ENCODE results near the gene GLI3. TPM values are rescaled to one million over a fixed set of nuclear protein-coding genes. Genes with fewer than 3 reads are reported as not detected.

Gene GLI3
- total RNA-seq, 1 experiment from 2014 or later: 45.0 TPM

- no peaks in the 10 kb centered on the region for H3K79me2 ChIP-seq (ENCODE audit: insufficient read depth, low read length)
- no peak overlapping the region for H2BK120ac ChIP-seq (ENCODE audit: low read depth, low read length, poor library complexity, severe bottlenecking)
- H3K23me2 ChIP-seq (ENCODE audit: insufficient read length, low read depth, low read length, poor library complexity, severe bottlenecking): no peaks in the 10 kb centered on the region
- no peaks in the 10 kb centered on the region for H3K9me3 ChIP-seq (ENCODE audit: control insufficient read depth, low read depth, low read length)
- no peak overlapping the region for H3K23ac ChIP-seq (ENCODE audit: insufficient read length, low read depth, low read length)
- H4K91ac ChIP-seq (ENCODE audit: insufficient read length, low read depth, low read length): no peak overlapping the region
- no peaks in the 10 kb centered on the region for H4K20me1 ChIP-seq (ENCODE audit: control insufficient read depth, insufficient read depth, insufficient read length)
- H3K9ac ChIP-seq (ENCODE audit: extremely low read depth, insufficient read length, low read length): no peak overlapping the region
- H4K8ac ChIP-seq (replicated peaks; ENCODE audit: insufficient read length, low read depth, low read length): no peak overlapping the region
- no peak overlapping the region for H2AFZ ChIP-seq (ENCODE audit: low read length)
- no peaks in the 10 kb centered on the region for H3K27me3 Mint-ChIP-seq (ENCODE audit: low read depth)
- no peak overlapping the region for H3K27ac ChIP-seq (ENCODE audit: insufficient read length, low read depth, low read length)
- no peaks in the 10 kb centered on the region for H3K9me3 Mint-ChIP-seq
- no peak overlapping the region for H2BK5ac ChIP-seq (ENCODE audit: insufficient read length, low read length)
- H3K27ac Mint-ChIP-seq: no peak overlapping the region
- H3K79me1 ChIP-seq (ENCODE audit: insufficient read depth, low read depth, low read length, poor library complexity, severe bottlenecking): no peaks in the 10 kb centered on the region
- H2BK20ac ChIP-seq (ENCODE audit: low read depth, low read length, poor library complexity, severe bottlenecking): no peak overlapping the region
- H3T11ph ChIP-seq (ENCODE audit: low read length): no peak overlapping the region
- no peaks in the 10 kb centered on the region for H3K4me1 ChIP-seq (ENCODE audit: insufficient read depth, low read length)
- no peak overlapping the region for H3K4me2 ChIP-seq (ENCODE audit: insufficient read depth, insufficient read length, low read length)
- H4K5ac ChIP-seq (ENCODE audit: insufficient read length, low read depth, low read length): no peak overlapping the region
- no peak overlapping the region for H2BK15ac ChIP-seq (ENCODE audit: low read depth, low read length)
- no peak overlapping the region for H2BK12ac ChIP-seq (ENCODE audit: insufficient read length, low read depth, low read length)
- no peak overlapping the region for H3K4me3 Mint-ChIP-seq
- no peak for DNase-seq
- no CpG with 5 or more reads among the region's 2 CpGs for WGBS (ENCODE audit: extremely low coverage, insufficient read length, low lambda C conversion rate)
- H3K4ac ChIP-seq (ENCODE audit: low read depth, low read length): no peak overlapping the region
- H3K27me3 ChIP-seq (ENCODE audit: insufficient read depth, low read length): no peaks in the 10 kb centered on the region
- no peak overlapping the region for H3K56ac ChIP-seq (ENCODE audit: insufficient read length, low read depth, low read length)
- H3K4me1 Mint-ChIP-seq: peaks cover 2 to 13% of the 10 kb centered on the region in 2 experiments; a peak in 3 of 4 replicates
- no peak overlapping the region for H3K18ac ChIP-seq (ENCODE audit: insufficient read length, low read depth, low read length)
- no peak overlapping the region for H3K14ac ChIP-seq (ENCODE audit: insufficient read depth, low read length)
- H3K36me3 Mint-ChIP-seq (ENCODE audit: insufficient read depth in 1 of 3, low read depth in 3 of 3): peaks cover 0 to 8% (median 3%) of the 10 kb centered on the region in 3 experiments; a peak in 4 of 7 replicates
- no peak overlapping the region for H2AK5ac ChIP-seq (ENCODE audit: insufficient read length, low read length)
- no peak for TF ChIP-seq CTCF (conservative IDR thresholded peaks at IDR 0.05)
Measured at GRCh38 chr7:42053834-42054233, 183.2 kb downstream of the GLI3 start.
